GM18520 (cell line): ENCODE data around the gene GATD1.

Experiments
- ATAC-seq: cut with Tn5 transposase; IDR thresholded peaks from one replicate; pipeline ENCODE4 v1.9.1; 2021; ENCODE audit not compliant: unreplicated experiment

Gene GATD1

GRCh38 chr11:782264-783174 lies 5.2 kb upstream of the GATD1 start:
- ATAC-seq = no peak

- no peak for ATAC-seq
Measured at GRCh38 chr11:779955-780532, 2.8 kb upstream of the GATD1 start.

- ATAC-seq = no peak
Measured at GRCh38 chr11:778976-779954, 2.0 kb upstream of the GATD1 start.

GRCh38 chr11:776561-777287 lies 563 bp downstream of the GATD1 start:
- peak; percentile 15 for ATAC-seq

- ATAC-seq = no peak
Measured at GRCh38 chr11:776263-776560, 1.1 kb downstream of the GATD1 start.

- ATAC-seq = no peak
Measured at GRCh38 chr11:774873-775592, 2.3 kb downstream of the GATD1 start.

GRCh38 chr11:773830-774229 lies 3.5 kb downstream of the GATD1 start:
- no peak for ATAC-seq

GRCh38 chr11:773425-773824 lies 3.9 kb downstream of the GATD1 start:
- ATAC-seq = no peak

GRCh38 chr11:772429-773390 lies 4.6 kb downstream of the GATD1 start:
- ATAC-seq = no peak

GRCh38 chr11:771617-772204 lies 5.6 kb downstream of the GATD1 start:
- no peak for ATAC-seq

GRCh38 chr11:770642-771616 lies 6.4 kb downstream of the GATD1 start:
- ATAC-seq = no peak

- no peak for ATAC-seq
Measured at GRCh38 chr11:769887-770641, 7.2 kb downstream of the GATD1 start.

GRCh38 chr11:767238-767637 lies 10.0 kb downstream of the GATD1 start:
- ATAC-seq = no peak

GRCh38 chr11:766936-767210 lies 10.4 kb downstream of the GATD1 start:
- no peak for ATAC-seq

GRCh38 chr11:766106-766935 lies 11.0 kb downstream of the GATD1 start:
- no peak for ATAC-seq

GRCh38 chr11:765802-766091 lies 11.5 kb downstream of the GATD1 start:
- no peak for ATAC-seq
